ENCODE measurements around the gene CERK.

GRCh38 chr22:46687048-46687444 lies 51.0 kb downstream of the CERK start:
- no peak for TF ChIP-seq CTCF (IDR thresholded peaks at IDR 0.05)
- no peak for TF ChIP-seq POLR2A (IDR thresholded peaks at IDR 0.05)

Data from esophagus squamous epithelium (tissue), 4 donors.